VCaP (cell line): Measurements from ENCODE around the gene PLPPR4.

Experiments
- H3K27ac ChIP-seq: fragments of 450-650 bp; 2 replicates; pipeline ENCODE4 v1.5.1; 2017
- CTCF ChIP-seq: fragments of 450-650 bp; conservative IDR thresholded peaks from 2 replicates; pipeline ENCODE4 v1.5.1; 2017; ENCODE audit warnings: mild to moderate bottlenecking, moderate library complexity

Gene PLPPR4

GRCh38 chr1:99347041-99347684, 82.9 kb downstream of the PLPPR4 start:
- no peak overlapping the region for H3K27ac ChIP-seq
- TF ChIP-seq CTCF, result no peak

GRCh38 chr1:99348397-99349132, 84.3 kb downstream of the PLPPR4 start:
- no peak for TF ChIP-seq CTCF
- no peak overlapping the region for H3K27ac ChIP-seq

- no peak for TF ChIP-seq CTCF
- no peak overlapping the region for H3K27ac ChIP-seq
Observed at GRCh38 chr1:99352821-99353220, 88.5 kb downstream of the PLPPR4 start.

- no peak for TF ChIP-seq CTCF
- no peak overlapping the region for H3K27ac ChIP-seq
Observed at GRCh38 chr1:99358770-99359169, 94.5 kb downstream of the PLPPR4 start.
